ENCODE measurements around the gene CCDC152.

The CCDC152 gene

DNA sequence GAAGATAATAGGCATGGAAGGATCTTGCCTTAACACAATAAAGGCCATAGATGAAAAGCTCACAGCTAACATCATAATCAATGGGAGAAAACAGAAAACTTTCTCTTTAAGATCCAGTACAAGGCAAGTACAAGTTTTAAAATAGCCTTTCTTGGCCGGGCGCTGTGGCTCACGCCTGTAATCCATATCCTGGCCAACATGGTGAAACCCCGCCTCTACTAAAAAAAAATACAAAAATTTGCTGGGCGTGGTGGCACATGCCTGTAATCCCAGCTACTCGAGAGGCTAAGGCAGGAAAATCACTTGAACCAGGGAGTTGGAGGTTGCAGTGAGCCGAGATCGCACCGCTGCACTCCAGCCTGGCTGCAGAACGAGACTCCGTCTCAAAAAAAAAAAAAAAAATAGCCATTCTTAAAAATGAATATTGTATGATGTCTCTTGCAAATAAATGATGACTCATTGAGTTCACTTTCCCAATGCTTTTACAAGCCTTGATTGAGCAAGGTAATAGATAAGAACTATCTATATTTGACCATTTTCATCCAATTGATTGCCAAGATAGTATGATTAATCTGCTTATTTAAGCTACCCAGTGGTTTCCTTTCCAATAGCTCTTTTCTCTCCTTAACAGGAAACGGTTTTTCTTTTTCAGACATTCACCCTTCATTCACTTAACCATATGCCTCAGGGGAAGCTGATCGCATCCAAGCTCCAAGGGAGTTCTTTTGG is 15.8 kb downstream of the CCDC152 start:
- TF ChIP-seq CTCF (IDR thresholded peaks at IDR 0.05) (no peak), ZFX (IDR thresholded peaks at IDR 0.05; ENCODE audit: borderline replicate concordance) (no peak)
- no peak overlapping the region for H3K27ac ChIP-seq

- TF ChIP-seq CTCF (IDR thresholded peaks at IDR 0.05) (no peak), ZFX (IDR thresholded peaks at IDR 0.05; ENCODE audit: borderline replicate concordance) (no peak)
- H3K27ac ChIP-seq, result no peak overlapping the region
Observed at GRCh38 chr5:42779083-42779482, 22.5 kb downstream of the CCDC152 start.

DNA sequence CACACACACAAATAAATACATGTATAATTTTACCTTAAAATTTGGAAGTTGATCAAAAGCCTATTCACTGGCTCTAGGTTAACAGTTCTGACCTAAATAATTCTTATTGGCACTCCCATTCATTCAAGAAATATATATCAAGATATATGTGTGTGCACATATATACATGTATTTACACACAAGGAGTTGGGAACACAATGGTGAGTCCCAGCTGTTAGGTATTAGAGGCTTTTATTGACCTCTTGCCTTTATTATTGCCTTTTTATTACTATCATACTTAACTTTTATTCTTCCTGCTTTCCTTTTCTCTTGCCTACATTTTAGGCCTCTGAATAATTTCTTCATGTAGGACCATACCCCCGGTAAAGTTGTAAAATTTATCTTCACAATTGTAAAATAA is 25.0 kb downstream of the CCDC152 start:
- no peak for TF ChIP-seq CTCF (IDR thresholded peaks at IDR 0.05)
- TF ChIP-seq ZFX (IDR thresholded peaks at IDR 0.05; ENCODE audit: borderline replicate concordance), result no peak
- H3K27ac ChIP-seq, result no peak overlapping the region

GRCh38 chr5:42784132-42784531 is 27.5 kb downstream of the CCDC152 start:
- TF ChIP-seq ZFX (IDR thresholded peaks at IDR 0.05; ENCODE audit: borderline replicate concordance) (no peak), CTCF (IDR thresholded peaks at IDR 0.05) (no peak)

GRCh38 chr5:42785756-42786155 is 29.1 kb downstream of the CCDC152 start:
- no peak for TF ChIP-seq CTCF (IDR thresholded peaks at IDR 0.05)
- no peak for TF ChIP-seq ZFX (IDR thresholded peaks at IDR 0.05; ENCODE audit: borderline replicate concordance)

More at GRCh38 chr5:42784132-42784531, 27.5 kb downstream of the CCDC152 start:
- no peak overlapping the region for H3K27ac ChIP-seq

DNA sequence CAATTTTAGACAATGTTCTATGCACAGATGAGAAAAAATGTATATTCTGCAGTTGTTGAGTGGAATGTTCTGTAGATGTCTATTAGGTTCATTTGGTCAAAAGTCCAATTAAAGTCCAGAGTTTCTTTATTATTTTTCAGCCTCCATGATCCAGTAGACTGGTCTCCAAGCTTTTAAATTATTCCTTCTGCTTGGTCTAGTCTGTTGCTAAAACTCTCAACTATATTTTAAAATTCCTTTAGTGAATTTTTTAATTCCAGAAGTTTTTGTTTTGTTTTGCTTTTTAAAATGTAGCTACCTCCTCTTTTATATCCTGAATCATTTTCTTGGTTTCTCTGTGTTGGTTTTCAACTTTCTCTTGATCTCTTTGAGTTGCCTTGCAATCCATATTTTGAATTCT is 30.5 kb downstream of the CCDC152 start:
- no peak for TF ChIP-seq CTCF (IDR thresholded peaks at IDR 0.05)
- no peak for TF ChIP-seq ZFX (IDR thresholded peaks at IDR 0.05; ENCODE audit: borderline replicate concordance)
- no peak overlapping the region for H3K27ac ChIP-seq

More at GRCh38 chr5:42785756-42786155, 29.1 kb downstream of the CCDC152 start:
- no peak overlapping the region for H3K27ac ChIP-seq

DNA sequence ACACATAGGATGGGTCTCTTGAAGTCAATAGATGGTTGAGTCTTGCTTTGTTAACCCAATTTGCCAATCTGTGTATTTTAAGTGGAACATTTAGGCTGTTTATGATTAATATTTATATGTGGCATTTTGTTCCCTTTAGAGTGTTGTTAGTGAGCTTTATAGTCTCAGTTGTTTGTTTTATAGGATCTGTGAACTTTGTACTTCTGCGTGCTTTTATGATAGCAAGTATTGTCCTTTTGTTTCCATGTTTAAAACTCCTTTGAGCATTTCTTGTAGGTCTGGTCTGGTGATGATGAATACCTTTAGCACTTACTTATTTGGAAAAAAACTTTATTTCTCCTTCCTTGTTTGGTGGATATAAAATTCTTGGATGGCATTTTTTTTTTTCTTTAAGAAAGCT is 31.2 kb downstream of the CCDC152 start:
- H3K27ac ChIP-seq, result no peak overlapping the region
- no peak for TF ChIP-seq CTCF (IDR thresholded peaks at IDR 0.05)
- TF ChIP-seq ZFX (IDR thresholded peaks at IDR 0.05; ENCODE audit: borderline replicate concordance), result no peak

Data from 22Rv1 (cell line).